GM19467 (cell line): ENCODE data around the gene MATK.

Experiments used
- ATAC-seq: cut with Tn5 transposase; IDR thresholded peaks from one replicate; pipeline ENCODE4 v1.9.1; 2021; ENCODE audit warnings: mild to moderate bottlenecking, moderate library complexity; ENCODE audit not compliant: unreplicated experiment

The MATK gene

GRCh38 chr19:3751236-3751635 is 34.9 kb downstream of the MATK start:
- ATAC-seq = no peak

GRCh38 chr19:3750211-3750610 is 36.0 kb downstream of the MATK start:
- ATAC-seq = no peak

DNA sequence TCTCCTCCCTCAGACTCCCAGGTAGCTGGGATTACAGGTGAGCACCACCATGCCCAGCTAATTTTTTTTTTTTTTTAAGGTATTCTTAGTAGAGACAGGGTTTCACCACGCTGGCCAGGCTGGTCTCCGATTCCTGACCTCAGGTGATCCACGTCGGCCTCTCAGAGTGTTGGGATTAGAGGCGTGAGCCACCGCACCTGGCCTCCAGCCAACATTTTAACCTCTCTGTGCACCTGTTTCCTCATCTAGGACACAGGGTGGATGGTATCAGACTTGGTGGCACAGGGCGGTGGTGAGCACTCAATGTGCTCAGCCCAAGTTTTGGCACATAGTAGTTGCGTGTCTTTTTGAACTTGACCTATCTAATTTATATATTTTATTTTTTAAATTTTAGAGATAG is 37.2 kb downstream of the MATK start:
- ATAC-seq = no peak

- ATAC-seq = no peak
Measured at GRCh38 chr19:3746371-3747056, 39.7 kb downstream of the MATK start.

DNA sequence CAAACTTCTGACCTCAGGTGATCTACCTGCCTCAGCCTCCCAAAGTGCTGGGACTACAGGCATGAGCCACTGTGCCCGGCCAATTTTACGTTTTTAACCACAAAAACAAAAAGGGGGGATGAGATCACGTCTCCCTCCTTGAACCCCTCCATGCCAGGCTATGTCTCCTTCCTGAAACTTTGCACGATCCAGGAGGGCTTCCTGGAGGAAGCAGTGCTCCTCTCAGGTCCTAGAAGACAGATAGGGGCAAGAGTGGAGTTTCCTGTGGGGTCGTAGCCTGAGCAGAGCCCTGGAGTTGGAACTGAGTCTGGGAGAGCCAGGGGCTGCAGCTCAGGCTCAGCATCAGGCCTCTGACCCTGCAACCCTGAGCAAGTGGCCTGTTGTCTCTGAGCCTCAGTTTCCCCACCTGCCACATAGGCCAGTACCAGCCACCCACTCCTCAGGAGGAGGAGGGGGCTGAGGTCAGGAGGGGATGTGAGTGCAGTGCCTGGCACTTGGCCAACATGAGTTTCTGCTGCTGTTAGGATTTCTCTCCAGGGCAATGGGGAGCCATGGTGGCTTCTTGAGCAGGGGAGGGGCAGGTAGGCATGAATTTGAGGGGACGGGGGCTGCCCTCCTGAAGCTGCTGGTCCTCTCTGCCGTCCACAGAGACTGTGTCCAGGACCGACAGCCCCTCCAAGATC is 40.7 kb downstream of the MATK start:
- ATAC-seq = no peak

DNA sequence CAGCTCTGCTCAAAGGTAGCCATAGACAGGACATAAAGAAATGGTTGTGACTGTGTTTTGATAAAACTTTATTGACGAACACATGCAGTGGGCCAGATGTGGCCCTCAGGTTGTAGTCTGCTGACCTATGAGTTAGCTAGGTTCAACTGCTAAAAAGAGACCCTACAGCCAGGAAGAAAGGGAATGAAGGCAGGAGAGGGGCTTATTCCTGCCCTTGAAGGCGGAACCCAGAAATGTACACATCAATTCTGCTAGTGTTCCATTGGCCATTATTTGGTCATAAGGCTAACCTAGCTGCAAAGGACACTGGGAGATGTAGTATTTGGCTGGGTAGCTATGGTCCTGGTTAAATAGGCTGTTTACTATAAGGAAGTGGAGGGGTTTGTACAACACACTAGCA is 42.7 kb downstream of the MATK start:
- no peak for ATAC-seq

- ATAC-seq = no peak
Measured at GRCh38 chr19:3740431-3740830, 45.8 kb downstream of the MATK start.

- no peak for ATAC-seq
Measured at GRCh38 chr19:3738477-3739220, 47.5 kb downstream of the MATK start.

DNA sequence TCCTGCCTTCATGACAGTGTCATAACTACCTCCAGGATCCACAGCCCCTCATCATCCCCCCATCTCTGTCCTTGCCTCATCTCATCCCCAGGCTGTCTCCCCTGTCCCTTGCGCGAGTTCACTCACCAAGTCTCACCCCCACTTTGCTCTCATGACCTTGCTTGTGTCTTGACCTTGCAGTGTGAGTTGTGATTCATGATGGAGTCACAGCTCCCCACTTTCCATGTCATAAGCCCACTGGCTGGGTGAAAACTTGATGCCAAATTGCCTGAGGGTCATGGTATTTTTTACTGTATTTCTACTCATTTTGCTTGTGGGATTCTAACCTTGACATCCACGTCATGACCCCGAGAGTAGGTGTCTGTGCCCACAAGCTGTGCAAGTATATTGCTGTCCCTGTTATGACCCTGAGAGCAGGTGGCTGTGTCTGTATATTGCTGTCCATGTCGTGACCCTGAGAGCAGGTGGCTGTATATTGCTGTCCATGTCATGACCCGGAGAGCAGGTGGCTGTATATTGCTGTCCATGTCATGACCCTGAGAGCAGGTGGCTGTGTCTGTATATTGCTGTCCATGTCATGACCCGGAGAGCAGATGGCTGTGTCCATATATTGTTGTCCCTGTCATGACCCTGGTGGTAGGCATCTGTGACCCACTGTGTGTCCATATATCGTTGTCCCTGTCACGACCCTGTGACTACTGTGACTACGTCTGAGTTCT is 48.5 kb downstream of the MATK start:
- no peak for ATAC-seq

DNA sequence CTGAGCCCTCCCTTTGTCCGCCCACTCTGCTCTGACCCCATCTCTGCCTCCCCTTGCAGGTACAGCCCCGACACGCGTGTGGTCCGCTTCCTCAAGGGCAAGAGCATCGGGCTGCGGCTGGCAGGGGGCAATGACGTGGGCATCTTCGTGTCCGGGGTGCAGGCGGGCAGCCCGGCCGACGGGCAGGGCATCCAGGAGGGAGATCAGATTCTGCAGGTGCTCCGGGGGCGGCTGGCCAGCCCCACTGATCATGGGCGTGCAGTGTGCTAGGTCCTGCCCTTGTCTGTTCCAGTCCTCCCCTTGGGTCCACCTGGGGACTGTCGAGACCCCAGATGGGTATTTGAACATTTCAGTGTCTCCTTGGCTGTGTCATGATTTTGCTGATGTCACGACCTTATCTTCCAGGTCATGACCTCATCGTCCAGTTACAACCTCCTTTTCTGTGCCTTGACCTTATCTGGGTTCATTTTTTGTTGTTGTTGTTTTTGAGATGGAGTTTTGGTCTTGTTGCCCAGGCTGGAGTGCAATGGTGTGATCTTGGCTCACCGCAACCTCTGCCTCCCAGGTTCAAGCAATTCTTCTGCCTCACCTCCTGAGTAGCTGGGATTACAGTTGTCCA is 50.0 kb downstream of the MATK start:
- ATAC-seq = no peak

- no peak for ATAC-seq
Measured at GRCh38 chr19:3734310-3734600, 51.9 kb downstream of the MATK start.

- ATAC-seq = no peak
Measured at GRCh38 chr19:3733549-3734309, 52.5 kb downstream of the MATK start.

DNA sequence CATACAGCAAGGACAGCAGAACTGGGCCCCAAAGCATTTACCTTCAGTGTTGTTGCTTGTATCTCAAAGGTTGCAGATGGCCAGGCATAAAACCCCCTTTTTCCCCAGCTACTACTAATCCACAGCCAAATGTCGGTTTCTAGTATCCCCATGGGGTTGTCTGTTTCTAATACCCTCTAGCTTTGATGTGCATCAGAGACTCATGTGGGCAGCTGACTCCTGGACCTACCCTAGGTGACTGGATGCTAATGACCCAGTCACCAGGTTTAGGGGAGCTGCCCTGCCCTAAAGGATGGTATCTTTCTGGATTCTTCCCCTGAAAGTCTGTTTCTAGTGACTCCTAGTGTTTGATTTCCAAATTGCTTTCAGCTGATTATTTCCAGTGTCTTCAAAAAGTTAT is 54.1 kb downstream of the MATK start:
- no peak for ATAC-seq

GRCh38 chr19:3730457-3730958 is 55.7 kb downstream of the MATK start:
- ATAC-seq = no peak
